NCI-H187 (cell line): Measurements from ENCODE around the gene VHLL.

ENCODE experiments used
- DNase-seq, 2 experiments: peaks; one replicate each; lab custom pipeline; 2025; lab: John Stamatoyannopoulos, UW

Gene VHLL

DNA sequence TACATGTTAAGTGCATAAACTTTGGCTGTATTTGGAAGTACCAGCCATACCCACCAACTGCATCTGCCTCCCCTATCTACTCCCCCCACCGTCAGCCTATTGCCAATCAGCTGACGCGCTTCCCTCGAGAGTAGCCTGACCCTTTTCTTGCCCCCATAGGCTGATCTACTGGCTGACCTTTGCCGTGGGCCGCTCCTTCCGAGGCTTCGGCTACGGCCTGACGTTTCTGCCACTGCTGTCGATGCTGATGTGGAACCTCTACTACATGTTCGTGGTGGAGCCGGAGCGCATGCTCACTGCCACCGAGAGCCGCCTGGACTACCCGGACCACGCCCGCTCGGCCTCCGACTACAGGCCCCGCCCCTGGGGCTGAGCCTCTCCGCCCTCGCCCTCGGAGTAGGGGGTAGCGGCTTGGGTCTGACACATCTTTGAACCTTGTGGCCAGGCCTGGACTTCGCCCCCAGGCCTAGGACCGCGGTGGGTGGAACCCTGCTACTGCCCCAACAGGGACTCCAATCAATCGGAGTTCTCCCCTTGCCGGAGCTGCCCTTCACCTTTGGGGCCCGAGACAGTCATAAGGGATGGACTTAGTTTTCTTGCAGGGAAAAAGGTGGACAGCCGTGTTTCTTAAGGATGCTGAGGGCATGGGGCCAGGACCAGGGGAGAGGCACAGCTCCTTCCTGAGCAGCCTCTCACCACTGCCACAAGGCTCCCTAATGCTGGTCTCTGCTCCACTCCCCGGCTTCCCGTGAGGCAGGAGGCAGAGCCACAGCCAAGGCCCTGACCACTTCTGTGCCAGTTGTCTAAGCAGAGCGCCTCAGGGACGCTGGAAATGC, 7.7 kb downstream of the VHLL start:
- DNase-seq: peak; percentile 41 to 76

DNA sequence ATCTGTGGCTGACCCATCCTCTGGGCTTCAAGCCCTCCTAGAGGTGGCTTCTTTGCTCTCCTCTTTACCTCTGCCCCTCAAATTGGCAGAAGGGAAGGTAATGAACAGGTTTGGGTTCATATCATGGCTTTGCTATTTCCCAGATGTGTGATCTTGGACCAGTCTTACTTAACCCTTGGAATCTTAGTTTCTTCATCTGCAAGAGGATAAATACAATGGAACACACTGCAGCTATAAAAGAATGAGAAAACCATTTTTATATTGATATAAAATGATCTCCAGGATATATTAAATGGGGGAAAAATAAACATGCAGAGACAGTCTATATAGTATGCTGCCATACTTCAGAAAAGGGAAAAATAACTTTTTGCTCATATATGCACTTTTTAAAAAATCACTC, 9.2 kb downstream of the VHLL start:
- DNase-seq: no peak

DNA sequence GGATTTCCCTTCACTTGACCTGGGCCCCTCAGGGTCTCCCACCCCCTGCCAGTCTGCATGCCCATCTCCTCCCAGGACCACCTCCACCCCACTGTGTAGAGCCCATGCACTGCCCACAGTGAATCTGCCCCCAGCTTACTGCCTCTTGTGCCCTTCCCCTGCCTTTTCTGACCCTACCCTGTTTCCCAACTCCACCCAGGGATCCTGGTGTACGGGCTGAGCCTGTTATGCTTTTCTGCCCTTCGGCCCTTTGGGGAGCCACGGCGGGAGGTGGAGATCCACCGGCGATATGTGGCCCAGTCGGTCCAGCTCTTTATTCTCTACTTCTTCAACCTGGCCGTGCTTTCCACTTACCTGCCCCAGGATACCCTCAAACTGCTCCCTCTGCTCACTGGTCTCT, 13.0 kb downstream of the VHLL start:
- no peak for DNase-seq

DNA sequence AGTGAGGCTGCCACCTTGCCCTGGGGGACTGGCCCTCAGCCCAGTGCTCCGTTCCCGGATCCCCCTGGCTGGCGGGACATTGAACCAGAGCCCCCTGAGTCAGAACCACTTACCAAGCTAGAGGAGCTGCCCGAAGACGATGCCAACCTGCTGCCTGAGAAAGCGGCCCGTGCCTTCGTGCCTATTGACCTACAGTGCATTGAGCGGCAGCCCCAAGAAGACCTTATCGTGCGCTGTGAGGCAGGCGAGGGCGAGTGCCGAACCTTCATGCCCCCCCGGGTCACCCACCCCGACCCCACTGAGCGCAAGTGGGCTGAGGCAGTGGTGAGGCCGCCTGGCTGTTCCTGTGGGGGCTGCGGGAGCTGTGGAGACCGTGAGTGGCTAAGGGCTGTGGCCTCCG, 13.7 kb downstream of the VHLL start:
- no peak for DNase-seq

DNA sequence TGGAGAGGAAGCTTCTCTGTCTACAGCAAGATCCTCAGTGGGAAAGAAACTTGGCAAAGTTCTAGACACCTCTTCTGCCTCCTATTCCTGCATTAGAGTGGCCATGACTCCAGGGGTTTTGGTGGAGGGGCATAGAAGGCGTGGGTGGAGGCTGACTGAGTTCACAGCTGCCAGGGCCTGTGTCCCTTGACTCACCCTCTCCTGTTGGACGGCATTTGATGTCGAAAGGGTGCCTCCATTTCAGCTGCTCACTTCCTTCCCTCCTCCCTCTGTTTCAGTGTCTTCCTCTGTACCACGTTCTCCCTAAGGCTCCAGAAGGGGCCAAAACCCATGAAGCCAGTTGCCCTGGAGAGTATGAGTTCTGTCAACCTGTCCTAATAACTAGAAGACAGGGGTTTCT, 14.3 kb downstream of the VHLL start:
- DNase-seq: no peak

DNA sequence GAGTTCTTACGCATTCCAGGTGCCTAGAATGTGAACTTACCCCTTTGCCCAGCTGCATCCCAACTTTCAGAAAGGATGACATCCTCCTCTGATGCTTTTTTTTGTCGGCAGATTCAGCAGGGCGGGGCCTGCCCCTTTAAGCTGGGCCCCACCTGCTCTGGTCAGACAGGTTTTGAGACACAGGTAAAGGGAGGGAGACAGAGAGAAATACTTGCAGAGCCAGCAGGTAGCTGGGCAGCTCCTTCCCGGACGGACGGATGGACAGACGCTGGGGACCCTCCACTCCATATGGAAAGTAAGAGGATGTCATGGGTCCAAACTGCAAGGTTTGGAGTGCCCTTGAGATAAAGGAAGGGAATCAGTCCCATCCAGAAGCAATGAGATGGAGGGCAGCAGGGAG, 15.0 kb downstream of the VHLL start, which contains the start of gene TMEM79:
TMEM79 (plus strand) TSS at position 214 of the 400 bp plus-strand sequence. CDS start 902 bp downstream, outside the sequence.
- no peak for DNase-seq

DNA sequence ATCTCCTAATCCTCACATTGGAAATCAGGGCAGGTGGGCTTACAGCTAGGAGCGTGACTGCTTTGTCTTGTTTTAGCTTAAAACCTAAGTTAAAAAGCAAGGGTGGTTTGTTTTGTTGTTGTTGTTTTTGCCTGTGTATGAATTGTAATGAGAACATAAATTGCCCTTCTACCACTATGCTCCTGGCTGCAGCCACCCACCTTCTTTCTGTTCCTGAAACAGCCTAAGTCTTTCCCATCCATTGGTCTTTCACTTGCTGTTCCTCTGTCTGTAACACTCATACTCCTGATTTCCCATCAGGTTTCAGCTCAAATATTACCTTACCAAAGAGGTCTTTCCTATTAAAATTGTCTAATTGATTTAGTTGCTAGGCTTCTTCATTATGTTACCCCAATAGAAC, 15.6 kb downstream of the VHLL start:
- DNase-seq: no peak

DNA sequence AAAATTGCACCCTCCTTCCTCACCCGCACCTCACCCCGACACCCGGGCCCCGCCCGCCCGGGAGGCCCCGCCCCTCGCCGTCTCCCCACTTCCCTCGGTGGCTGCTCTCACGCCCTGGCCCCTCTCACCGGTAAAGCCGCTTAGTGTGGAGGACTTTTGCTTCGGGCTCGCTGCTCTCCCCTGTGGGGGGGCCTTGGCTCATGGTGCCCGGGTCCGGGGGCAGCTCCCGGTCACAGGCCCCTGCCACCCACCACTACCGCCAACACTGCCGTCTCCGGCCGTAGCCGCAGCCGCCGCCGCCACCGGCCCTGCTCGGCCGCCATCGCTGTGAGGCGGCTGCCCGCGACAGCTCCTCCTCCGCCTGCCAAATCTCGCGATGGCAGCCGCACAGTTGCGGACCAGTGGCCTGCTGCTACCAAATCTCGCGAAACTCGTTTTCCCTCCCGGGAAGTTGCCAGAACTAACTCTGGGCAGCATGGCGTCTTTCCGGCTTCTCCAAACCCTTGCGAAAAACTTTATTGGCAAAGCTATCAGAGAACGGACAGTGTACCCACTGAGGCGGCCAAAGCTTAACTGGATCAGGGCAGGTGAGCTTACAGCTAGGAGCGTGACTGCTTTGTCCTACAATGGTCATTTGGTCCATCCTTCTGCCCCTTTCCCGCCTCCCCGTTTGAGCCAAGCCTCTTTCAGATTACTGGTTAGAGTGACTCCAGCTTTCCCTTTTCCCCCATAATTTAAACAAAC, 16.5 kb downstream of the VHLL start, which contains the start of gene SMG5:
SMG5 (minus strand) TSS at position 347 of the 744 bp plus-strand sequence; CDS start at position 202, 145 bp downstream.
- DNase-seq: peak; percentile 97 to 99

DNA sequence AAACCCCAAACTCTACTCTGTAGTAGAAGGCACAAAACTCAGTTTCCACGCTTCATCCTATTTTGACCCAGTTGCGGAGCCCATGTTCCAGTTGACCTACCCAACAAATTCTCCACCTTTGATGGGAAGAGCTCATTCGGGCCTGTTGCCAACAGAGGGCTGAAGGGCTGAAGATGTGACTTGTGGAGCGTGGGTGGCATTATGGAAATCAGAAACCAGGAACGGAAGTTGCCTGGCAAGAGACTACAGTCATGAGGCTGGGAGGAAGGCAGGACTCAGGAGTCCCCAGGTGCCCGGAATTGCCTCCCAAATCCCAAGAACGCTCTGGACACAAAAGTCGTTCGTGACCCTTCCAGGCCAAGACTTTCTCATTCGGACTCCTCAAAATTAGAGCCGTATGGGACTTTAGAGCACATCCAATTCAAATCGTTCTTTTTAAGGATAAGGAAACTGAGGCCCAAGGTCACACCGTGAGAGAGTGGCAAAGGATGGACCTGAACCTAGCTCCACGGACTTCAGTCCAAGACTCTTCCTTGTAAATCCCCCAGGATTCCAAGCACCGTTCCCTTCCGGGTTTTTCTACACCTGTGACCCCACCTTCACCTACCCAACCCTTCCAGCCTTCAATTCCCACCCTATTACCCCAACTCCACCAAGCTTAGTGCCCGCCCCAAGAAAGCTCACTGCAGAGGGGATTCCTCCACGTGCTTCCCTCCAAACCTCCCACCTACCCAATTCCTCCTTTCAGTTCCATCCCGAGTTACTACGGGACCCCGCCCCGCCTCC, 17.2 kb downstream of the VHLL start:
- DNase-seq: peak in 1 of 2 experiments; percentile 47

DNA sequence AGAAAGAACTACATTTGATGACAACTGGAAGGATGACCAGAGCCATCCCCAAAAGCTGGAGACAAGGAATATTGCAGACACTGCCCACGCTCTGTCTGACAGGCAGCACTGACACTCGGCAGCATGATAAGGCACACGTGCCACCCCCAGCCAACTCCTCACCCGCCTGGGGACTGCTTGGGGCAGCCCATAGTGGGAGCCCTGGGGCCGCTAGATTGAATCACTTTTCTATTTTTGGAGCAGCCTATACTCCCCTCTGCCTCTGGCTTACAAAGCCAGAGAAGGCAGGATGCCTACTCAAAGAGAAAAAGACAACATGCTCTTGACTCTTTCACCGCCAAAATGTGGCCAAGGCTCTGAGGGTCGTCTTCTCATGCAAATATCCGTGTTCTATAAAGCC, 17.8 kb downstream of the VHLL start:
- no peak for DNase-seq

DNA sequence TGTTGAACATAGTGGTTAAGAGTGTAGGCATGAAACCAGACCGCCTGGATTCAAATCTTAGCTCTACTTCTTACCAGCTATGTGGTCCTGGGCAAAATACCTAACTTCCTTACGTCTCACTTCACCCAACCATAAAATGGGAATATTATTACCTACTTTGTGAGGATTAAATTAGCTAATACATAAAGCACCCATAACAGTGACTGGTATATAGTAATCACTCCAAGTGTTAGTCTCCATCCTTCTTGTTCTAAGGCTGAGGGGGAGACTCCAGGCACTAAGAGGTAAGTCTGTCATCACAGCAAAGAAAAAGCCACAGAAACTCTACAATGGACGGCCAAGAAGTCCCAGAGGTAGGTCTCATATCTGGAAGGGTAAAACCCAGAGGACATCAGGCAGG, 19.3 kb downstream of the VHLL start:
- no peak for DNase-seq

DNA sequence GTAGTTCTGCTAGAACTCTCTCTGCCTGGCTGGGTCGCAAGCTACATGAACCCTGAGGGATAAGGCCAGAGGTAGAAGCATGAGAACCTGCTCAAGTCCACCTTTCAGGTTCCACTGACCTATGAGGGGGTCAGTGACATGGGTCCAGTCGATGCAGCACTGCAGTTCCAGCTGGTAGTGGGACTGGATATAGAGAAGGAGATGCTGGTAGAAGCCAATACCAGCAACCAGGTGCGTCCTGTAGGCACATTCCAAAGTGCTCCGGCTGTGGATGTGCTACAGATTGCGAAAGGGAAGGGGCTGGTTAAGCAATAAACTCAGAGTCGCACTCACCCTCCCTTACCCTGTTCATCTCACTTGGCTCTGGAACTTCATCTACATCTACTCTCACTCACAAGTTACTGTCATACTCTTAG, 22.1 kb downstream of the VHLL start:
- no peak for DNase-seq

DNA sequence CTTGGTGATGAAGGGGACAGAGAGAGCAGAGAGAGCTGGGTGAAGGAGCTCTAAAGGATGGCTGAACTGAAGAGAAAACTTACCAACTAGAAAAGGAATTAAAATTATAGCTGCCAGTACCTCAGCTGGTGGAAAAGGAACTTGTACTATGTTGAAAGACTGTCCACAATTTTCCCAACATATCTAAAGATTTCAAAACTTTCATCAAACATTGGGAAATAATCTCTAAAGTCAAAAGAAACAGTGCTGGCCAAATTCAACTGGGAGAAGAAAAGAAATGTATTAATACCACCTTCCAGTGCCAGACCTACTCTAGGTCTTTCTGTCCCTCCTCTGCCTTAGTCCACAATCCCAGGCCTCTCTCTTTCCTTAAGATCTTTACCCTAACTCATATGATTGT, 22.6 kb downstream of the VHLL start:
- no peak for DNase-seq

DNA sequence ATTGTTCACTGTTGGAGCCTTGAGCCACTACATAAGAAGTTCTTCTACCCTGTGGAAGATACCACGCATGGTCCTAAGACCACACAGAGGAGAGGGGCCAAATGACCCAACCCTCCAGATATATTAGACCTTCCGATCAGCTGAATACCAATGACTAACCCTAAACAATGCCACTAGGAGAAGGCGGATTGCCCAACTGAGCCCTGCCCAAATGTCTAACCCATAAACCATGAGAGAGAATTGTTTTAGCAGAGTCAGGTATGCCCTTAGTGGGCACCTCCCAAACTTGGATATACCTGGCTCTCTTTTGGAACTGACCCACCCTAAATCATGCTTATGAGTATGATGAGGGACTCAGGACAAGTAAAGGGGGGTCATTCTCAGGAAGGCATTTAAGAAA, 28.8 kb downstream of the VHLL start:
- no peak for DNase-seq

DNA sequence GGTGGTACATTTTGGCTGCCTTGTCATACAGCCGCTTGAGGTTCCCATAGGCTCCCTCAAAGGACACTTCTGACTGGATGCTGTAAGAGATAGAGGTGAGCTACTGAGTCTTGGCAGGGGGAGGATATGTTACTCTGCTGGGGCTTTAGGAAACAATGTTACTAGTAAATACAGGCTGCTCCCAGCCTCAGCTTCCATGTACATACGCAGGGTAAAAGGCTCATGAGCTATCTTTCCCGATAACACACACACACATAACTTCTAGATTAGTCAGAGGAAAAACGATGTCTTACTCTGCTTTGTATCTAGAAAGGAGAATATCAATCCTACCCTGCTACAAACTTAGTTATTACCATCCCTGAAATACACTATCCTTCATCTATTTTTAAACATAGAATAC, 30.8 kb downstream of the VHLL start:
- DNase-seq: no peak

DNA sequence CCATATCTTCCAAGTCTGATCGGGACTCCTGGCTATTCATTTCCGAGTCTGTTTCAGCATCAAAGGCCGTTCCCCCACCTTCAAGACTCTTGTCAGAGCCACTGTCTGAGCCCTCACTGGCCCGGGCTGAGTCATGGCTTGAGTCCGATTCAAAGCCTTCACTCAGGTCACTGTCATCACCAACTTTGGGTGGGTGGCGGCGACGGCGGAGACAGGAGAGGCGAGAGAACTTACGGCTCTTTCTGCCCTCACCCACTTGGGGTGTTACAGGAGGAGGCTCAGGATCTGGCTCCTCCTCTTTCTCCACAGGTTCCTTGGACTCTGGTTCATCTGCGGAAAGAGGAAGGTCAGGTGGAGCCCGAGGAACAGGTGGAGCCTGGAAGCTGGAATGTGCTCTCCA, 33.1 kb downstream of the VHLL start:
- no peak for DNase-seq

DNA sequence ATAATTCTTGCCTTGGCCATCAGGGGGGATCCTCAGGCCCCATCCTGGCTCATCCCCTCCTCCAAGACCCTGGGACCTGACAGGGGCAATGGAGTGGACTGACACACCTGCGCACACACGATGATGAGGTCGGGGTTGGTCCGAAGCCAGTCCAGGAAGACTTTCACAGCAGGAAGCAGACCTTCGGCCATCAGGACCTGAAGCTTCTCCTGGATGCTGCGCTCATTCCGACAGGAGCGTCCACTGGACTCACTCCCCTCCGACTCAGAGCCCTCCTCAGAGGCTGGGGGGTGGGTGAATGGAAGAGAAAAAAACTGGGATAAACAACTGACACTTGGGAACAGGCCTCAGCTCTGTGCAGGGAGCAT, 35.8 kb downstream of the VHLL start:
- no peak for DNase-seq

DNA sequence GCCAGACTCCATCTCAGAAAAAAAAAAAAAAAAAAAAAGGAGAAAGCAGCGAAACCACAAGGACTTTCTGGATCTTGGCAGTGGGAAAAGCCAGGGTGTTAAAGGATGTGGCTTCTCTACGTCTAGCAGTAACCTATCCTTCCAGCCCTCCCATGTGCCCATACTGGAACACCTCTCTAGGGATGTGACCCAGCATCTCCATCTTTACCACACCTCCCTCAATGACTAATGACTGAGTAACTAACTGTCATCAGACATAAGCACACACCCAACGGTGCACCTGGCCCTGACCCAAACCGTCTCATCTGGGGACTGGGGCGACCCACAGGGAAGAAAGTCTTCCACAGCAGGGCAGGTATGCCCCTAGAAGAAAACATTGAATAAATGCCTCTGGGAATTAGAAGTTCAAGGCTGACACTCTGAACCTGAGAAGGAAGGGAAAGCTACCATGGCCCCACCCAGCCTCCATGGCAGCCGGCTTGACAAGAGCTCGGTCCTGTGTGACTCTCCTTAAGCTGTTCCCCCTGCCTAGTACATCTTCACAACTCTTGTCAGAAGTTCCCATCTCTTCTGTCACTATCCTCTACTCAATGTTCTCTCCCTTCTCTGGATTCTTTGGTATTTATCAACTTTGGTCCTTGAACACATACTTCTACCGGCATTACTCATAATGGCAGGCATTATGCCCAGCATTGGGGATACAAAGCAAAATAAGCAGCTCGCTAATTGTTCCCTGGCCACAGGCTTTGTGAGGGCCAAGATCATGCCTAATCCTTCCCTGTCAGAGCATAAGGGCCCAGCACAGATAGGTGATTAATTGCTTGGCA, 36.4 kb downstream of the VHLL start:
- DNase-seq: no peak

DNA sequence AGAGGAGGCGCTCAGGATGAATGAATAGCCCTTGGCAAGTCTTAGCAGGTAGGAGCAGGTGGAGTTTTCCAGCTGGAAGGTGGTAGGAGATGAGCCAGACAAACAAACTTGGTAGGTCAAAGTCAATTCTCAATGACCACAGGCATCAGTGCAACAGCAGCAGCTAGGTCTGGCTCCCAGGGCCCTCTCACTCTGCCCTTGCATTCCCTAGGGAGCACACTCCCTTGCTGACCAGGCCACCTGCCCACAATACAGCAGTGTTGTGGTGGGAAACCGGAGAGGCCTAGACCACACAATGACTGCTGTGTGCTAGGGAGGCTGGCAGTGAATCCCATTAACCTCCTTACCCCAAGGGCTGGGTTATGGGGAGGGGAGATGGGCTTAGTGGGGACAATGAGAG, 38.2 kb downstream of the VHLL start:
- DNase-seq: no peak

DNA sequence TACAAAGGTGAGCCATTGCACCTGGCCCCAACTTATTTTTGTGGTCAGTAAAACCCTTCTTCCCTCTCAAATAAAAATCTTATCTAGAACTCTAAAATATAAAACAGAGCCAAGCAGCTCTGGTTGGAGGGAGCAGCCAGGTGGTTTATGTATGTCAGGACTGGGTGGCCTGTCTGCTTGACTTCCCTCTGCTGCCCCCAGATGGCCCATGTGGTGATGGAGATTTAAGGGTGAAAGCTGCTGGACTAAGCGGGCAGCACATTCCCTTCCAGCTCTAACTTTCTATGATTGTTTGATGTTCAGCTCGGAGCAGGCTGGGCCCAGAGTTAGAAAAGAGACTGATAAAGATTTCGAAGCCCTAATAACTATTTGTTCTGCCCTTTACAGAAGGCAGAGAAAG, 39.3 kb downstream of the VHLL start:
- DNase-seq: no peak

DNA sequence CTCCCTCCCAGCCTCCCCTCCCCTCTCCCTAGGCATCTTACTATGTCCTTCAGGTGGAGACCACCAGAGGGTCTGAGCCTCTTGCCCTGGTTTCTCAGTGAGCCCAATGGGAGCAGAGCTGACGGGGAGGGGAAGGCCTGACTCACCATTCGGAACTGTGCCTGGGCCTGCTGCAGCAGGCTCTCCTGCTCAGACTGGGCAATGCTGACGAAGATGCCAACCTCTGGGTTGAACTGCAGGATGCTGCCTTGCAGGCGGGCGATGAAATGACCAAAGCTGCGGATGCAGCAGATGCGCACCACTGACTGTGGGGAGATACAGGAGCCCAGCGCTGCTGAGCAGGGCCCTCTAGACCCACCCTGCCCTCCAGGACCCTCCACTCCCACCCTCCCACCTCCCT, 40.2 kb downstream of the VHLL start:
- no peak for DNase-seq

DNA sequence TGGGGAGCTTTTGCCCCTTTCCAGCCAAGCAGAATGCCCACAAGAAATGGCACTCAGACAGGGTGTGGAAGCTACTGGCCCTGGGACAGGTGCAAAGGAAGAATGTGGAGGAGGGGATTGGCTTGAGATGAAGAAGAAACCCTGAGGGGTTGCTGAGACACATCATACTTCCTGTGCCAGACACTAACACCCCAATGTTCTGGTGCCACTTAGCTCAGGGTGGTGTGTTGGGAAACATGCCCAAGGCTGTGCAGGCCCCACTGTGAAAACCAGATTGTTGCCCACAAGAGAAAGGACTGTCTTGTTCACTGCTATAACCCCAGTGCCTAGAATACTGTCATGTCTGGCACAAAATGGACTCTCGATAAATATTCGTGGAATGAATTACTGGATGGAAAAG, 41.4 kb downstream of the VHLL start:
- DNase-seq: no peak
